ENCODE measurements around the gene BPIFB6.

GRCh38 chr20:33030076-33030475 lies 1.4 kb upstream of the BPIFB6 start:
- no peak for TF ChIP-seq EP300 (IDR thresholded peaks at IDR 0.05; ENCODE audit: borderline replicate concordance)
- no peak for TF ChIP-seq REST (IDR thresholded peaks at IDR 0.05; ENCODE audit: low read depth)
- TF ChIP-seq, protein P1, sequence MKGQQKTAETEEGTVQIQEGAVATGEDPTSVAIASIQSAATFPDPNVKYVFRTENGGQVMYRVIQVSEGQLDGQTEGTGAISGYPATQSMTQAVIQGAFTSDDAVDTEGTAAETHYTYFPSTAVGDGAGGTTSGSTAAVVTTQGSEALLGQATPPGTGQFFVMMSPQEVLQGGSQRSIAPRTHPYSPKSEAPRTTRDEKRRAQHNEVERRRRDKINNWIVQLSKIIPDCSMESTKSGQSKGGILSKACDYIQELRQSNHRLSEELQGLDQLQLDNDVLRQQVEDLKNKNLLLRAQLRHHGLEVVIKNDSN (IDR thresholded peaks at IDR 0.05): no peak
- TF ChIP-seq ZBTB7A (IDR thresholded peaks at IDR 0.05; ENCODE audit: low read depth): no peak
- no peak for TF ChIP-seq TEAD4 (IDR thresholded peaks at IDR 0.05)
- no peak for TF ChIP-seq NFIC (IDR thresholded peaks at IDR 0.05)
- TF ChIP-seq, protein P2, sequence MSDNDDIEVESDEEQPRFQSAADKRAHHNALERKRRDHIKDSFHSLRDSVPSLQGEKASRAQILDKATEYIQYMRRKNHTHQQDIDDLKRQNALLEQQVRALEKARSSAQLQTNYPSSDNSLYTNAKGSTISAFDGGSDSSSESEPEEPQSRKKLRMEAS (IDR thresholded peaks at IDR 0.05): no peak
- no peak for TF ChIP-seq TAF1 (IDR thresholded peaks at IDR 0.05; ENCODE audit: low read depth)
